ENCODE results near the gene IL2RA.

The IL2RA gene

GRCh38 chr10:6018422-6018821, 43.7 kb downstream of the IL2RA start:
- no peaks in the 10 kb centered on the region for H3K9me3 ChIP-seq (ENCODE audit: insufficient read depth, low read length)
- H3K4me2 ChIP-seq (ENCODE audit: low read depth, low read length, poor library complexity, severe bottlenecking), result no peak overlapping the region
- no peak overlapping the region for H2AFZ ChIP-seq (ENCODE audit: low read depth, low read length, severe bottlenecking)
- no peak overlapping the region for H3K27ac ChIP-seq (ENCODE audit: low read depth, low read length)
- H3K9ac ChIP-seq (ENCODE audit: low read length), result no peak overlapping the region
- no peaks in the 10 kb centered on the region for H3K27me3 ChIP-seq (ENCODE audit: low read length)
- TF ChIP-seq CTCF (IDR thresholded peaks at IDR 0.05; ENCODE audit: insufficient read depth, low read length, poor library complexity, severe bottlenecking) (no peak), EZH2phosphoT487 (conservative IDR thresholded peaks at IDR 0.05; ENCODE audit: low read length) (no peak)
- no peaks in the 10 kb centered on the region for H3F3A ChIP-seq (ENCODE audit: insufficient read depth)
- H3K9me2 ChIP-seq (replicated peaks; ENCODE audit: insufficient read depth, low read length), result no peaks in the 10 kb centered on the region
- no peaks in the 10 kb centered on the region for H3K36me3 ChIP-seq (ENCODE audit: low read length)
- no peaks in the 10 kb centered on the region for H3K79me2 ChIP-seq (ENCODE audit: insufficient read depth, low read length)
- H4K20me1 ChIP-seq (ENCODE audit: low read depth, low read length), result no peaks in the 10 kb centered on the region
- no peak overlapping the region for H3K4me3 ChIP-seq (ENCODE audit: insufficient read depth, low read length, poor library complexity, severe bottlenecking)

- TF ChIP-seq CTCF (IDR thresholded peaks at IDR 0.05; ENCODE audit: insufficient read depth, low read length, poor library complexity, severe bottlenecking), result no peak
- TF ChIP-seq EZH2phosphoT487 (conservative IDR thresholded peaks at IDR 0.05; ENCODE audit: low read length), result no peak
- Histone ChIP-seq H3K9me2 (replicated peaks; ENCODE audit: insufficient read depth, low read length) (no peaks in the 10 kb centered on the region), H3K27me3 (ENCODE audit: low read length) (no peaks in the 10 kb centered on the region), H3K4me3 (ENCODE audit: insufficient read depth, low read length, poor library complexity, severe bottlenecking) (no peak overlapping the region), H3K36me3 (ENCODE audit: low read length) (no peaks in the 10 kb centered on the region), H3K9ac (ENCODE audit: low read length) (no peak overlapping the region), H3F3A (ENCODE audit: insufficient read depth) (no peaks in the 10 kb centered on the region), H4K20me1 (ENCODE audit: low read depth, low read length) (no peaks in the 10 kb centered on the region), H2AFZ (ENCODE audit: low read depth, low read length, severe bottlenecking) (no peak overlapping the region), H3K79me2 (ENCODE audit: insufficient read depth, low read length) (no peaks in the 10 kb centered on the region), H3K9me3 (ENCODE audit: insufficient read depth, low read length) (no peaks in the 10 kb centered on the region), H3K4me2 (ENCODE audit: low read depth, low read length, poor library complexity, severe bottlenecking) (no peak overlapping the region), H3K27ac (ENCODE audit: low read depth, low read length) (no peak overlapping the region)
Observed at GRCh38 chr10:6017781-6018354, 44.3 kb downstream of the IL2RA start.

GRCh38 chr10:6014241-6014761, 47.9 kb downstream of the IL2RA start:
- Histone ChIP-seq H3K4me2 (ENCODE audit: low read depth, low read length, poor library complexity, severe bottlenecking) (peak overlapping the region; percentile 3), H3K9me2 (replicated peaks; ENCODE audit: insufficient read depth, low read length) (no peaks in the 10 kb centered on the region), H2AFZ (ENCODE audit: low read depth, low read length, severe bottlenecking) (peak overlapping the region; percentile 3), H3K4me3 (ENCODE audit: insufficient read depth, low read length, poor library complexity, severe bottlenecking) (no peak overlapping the region), H3K79me2 (ENCODE audit: insufficient read depth, low read length) (no peaks in the 10 kb centered on the region), H3K9ac (ENCODE audit: low read length) (no peak overlapping the region), H3K27ac (ENCODE audit: low read depth, low read length) (no peak overlapping the region), H4K20me1 (ENCODE audit: low read depth, low read length) (no peaks in the 10 kb centered on the region), H3K36me3 (ENCODE audit: low read length) (no peaks in the 10 kb centered on the region), H3F3A (ENCODE audit: insufficient read depth) (no peaks in the 10 kb centered on the region), H3K27me3 (ENCODE audit: low read length) (no peaks in the 10 kb centered on the region), H3K9me3 (ENCODE audit: insufficient read depth, low read length) (no peaks in the 10 kb centered on the region)
- TF ChIP-seq CTCF (IDR thresholded peaks at IDR 0.05; ENCODE audit: insufficient read depth, low read length, poor library complexity, severe bottlenecking), result peak; percentile 76
- no peak for TF ChIP-seq EZH2phosphoT487 (conservative IDR thresholded peaks at IDR 0.05; ENCODE audit: low read length)
